Measurements from ENCODE around the gene PAIP2B.

PAIP2B gene

DNA sequence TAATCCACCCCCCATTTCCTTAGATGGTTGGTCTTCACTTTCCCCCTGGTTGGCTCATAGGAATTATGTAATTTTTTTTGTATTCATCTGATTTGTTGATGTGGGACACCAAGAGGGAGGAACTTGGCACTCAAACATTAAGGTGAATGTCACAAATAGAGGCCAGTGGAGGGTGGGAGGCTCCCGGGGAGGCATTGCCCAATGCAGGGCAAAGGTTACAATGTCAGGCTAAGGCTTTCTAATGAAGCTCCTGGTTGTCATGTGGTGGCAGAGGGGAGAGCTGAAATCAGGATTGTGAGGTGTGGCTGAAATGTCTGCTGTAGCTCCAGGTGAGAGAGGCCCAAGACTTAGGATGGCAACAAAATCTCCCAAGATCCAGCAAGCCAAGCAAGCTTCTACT lies 53.8 kb downstream of the PAIP2B start:
- TF ChIP-seq, protein P1, sequence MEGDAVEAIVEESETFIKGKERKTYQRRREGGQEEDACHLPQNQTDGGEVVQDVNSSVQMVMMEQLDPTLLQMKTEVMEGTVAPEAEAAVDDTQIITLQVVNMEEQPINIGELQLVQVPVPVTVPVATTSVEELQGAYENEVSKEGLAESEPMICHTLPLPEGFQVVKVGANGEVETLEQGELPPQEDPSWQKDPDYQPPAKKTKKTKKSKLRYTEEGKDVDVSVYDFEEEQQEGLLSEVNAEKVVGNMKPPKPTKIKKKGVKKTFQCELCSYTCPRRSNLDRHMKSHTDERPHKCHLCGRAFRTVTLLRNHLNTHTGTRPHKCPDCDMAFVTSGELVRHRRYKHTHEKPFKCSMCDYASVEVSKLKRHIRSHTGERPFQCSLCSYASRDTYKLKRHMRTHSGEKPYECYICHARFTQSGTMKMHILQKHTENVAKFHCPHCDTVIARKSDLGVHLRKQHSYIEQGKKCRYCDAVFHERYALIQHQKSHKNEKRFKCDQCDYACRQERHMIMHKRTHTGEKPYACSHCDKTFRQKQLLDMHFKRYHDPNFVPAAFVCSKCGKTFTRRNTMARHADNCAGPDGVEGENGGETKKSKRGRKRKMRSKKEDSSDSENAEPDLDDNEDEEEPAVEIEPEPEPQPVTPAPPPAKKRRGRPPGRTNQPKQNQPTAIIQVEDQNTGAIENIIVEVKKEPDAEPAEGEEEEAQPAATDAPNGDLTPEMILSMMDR (IDR thresholded peaks at IDR 0.05; ENCODE audit: low read depth, low read length, missing control alignments) = no peak
- H3K4me3 ChIP-seq (ENCODE audit: low read depth, low read length) = no peak overlapping the region
- in situ Hi-C loops (cut with HindIII; ENCODE audit: low sequenced_read_pairs) = no loop called here
- DNase-seq (ENCODE audit: low read depth) = no peak

DNA sequence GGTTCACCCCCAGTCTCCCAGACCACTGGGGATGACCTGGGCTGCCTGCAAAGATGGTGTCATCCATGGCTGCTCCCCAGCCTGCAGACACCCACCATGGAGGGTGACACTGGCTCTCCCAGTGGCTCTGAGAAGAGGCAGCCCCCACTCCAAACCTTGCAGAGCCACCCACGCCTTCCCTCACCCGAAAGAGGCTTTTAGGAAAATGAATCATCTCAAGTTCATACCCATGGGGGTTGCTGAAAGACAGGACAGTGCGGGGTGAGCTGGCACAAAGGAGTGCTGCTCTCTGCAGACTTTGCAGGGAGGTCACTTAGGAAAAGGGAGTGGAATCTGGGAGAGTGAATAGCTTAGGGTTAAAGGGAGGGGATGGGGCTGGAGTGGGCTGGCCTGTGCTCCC lies 60.1 kb downstream of the PAIP2B start:
- no peak for DNase-seq (ENCODE audit: low read depth)
- in situ Hi-C loops (cut with HindIII; ENCODE audit: low sequenced_read_pairs) = no loop called here
- no peak overlapping the region for H3K4me3 ChIP-seq (ENCODE audit: low read depth, low read length)
- TF ChIP-seq, protein P1 (IDR thresholded peaks at IDR 0.05; ENCODE audit: low read depth, low read length, missing control alignments) = no peak

GRCh38 chr2:71157124-71157793 lies 69.6 kb downstream of the PAIP2B start:
- H3K4me3 ChIP-seq (ENCODE audit: low read depth, low read length) = no peak overlapping the region

GRCh38 chr2:71156573-71156972 lies 70.3 kb downstream of the PAIP2B start:
- in situ Hi-C loops (cut with HindIII; ENCODE audit: low sequenced_read_pairs) = no loop called here
- TF ChIP-seq, protein P1 (IDR thresholded peaks at IDR 0.05; ENCODE audit: low read depth, low read length, missing control alignments) = no peak
- H3K4me3 ChIP-seq (ENCODE audit: low read depth, low read length) = no peak overlapping the region

More at GRCh38 chr2:71157124-71157793, 69.6 kb downstream of the PAIP2B start:
- in situ Hi-C loops (cut with HindIII; ENCODE audit: low sequenced_read_pairs) = no loop called here
- TF ChIP-seq, protein P1 (IDR thresholded peaks at IDR 0.05; ENCODE audit: low read depth, low read length, missing control alignments) = peak; percentile 70
- no peak for DNase-seq (ENCODE audit: low read depth)

GRCh38 chr2:71155846-71156245 lies 71.1 kb downstream of the PAIP2B start:
- no peak overlapping the region for H3K4me3 ChIP-seq (ENCODE audit: low read depth, low read length)
- in situ Hi-C loops (cut with HindIII; ENCODE audit: low sequenced_read_pairs) = no loop called here
- TF ChIP-seq, protein P1 (IDR thresholded peaks at IDR 0.05; ENCODE audit: low read depth, low read length, missing control alignments) = no peak
- no peak for DNase-seq (ENCODE audit: low read depth)

More at GRCh38 chr2:71156573-71156972, 70.3 kb downstream of the PAIP2B start:
- DNase-seq (ENCODE audit: low read depth) = no peak

DNA sequence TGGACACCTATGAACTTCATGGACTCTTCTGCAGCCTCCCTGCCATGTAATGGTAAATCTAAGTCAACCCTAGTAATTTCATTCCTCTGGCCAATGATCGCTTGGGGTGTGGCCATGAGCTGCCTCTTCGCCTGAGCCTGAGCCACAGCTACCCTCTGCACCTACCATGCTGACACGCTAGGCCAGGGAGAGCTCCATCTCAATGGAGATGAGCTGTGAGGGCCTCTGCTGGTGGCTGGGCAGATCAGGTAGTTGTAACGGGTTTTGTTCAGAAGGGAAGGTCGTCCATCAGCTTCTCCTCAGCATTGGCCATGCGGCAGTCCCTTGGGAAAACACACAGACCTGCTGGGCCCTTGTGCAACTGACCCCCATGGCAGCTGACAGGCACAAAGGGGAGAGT lies 72.1 kb downstream of the PAIP2B start:
- no peak for DNase-seq (ENCODE audit: low read depth)
- in situ Hi-C loops (cut with HindIII; ENCODE audit: low sequenced_read_pairs) = no loop called here
- no peak overlapping the region for H3K4me3 ChIP-seq (ENCODE audit: low read depth, low read length)
- TF ChIP-seq, protein P1 (IDR thresholded peaks at IDR 0.05; ENCODE audit: low read depth, low read length, missing control alignments) = no peak
